ENCODE measurements around the gene QSOX1.

DNA sequence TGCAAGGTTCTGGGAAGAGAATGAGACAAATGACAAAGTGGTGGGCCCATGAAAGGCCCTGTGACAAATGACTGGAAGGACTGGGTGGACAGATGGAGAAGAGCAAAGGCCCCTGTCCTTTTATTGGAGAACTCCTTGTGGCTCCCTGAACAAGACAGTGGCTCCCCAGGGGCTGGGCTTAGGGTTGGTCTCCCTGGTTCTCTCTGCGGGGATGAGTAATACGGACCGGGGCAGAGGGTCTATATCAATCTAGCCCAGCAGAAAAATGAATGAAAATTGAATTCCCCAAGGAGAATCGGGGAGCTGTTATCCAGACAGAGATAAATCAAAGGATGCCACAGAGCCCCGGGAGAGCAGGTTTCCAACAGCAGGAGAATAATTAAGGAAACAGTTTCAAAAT lies 70.2 kb downstream of the QSOX1 start:
- TF ChIP-seq BHLHE40 (IDR thresholded peaks at IDR 0.05; ENCODE audit: low read depth, low read length) (no peak), RFX5 (IDR thresholded peaks at IDR 0.05; ENCODE audit: low read depth, low read length) (no peak), POLR2A (IDR thresholded peaks at IDR 0.05; ENCODE audit: low read depth, low read length) (no peak), MAFK (IDR thresholded peaks at IDR 0.05; ENCODE audit: low read depth, low read length) (no peak)
- TF ChIP-seq, protein P1, sequence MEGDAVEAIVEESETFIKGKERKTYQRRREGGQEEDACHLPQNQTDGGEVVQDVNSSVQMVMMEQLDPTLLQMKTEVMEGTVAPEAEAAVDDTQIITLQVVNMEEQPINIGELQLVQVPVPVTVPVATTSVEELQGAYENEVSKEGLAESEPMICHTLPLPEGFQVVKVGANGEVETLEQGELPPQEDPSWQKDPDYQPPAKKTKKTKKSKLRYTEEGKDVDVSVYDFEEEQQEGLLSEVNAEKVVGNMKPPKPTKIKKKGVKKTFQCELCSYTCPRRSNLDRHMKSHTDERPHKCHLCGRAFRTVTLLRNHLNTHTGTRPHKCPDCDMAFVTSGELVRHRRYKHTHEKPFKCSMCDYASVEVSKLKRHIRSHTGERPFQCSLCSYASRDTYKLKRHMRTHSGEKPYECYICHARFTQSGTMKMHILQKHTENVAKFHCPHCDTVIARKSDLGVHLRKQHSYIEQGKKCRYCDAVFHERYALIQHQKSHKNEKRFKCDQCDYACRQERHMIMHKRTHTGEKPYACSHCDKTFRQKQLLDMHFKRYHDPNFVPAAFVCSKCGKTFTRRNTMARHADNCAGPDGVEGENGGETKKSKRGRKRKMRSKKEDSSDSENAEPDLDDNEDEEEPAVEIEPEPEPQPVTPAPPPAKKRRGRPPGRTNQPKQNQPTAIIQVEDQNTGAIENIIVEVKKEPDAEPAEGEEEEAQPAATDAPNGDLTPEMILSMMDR (conservative IDR thresholded peaks at IDR 0.05; ENCODE audit: low read depth, low read length), result no peak
